SK-MEL-5 (cell line): ENCODE measurements around the gene ZNF813. TPM values are rescaled to one million over a fixed set of nuclear protein-coding genes. Genes with fewer than 3 reads are reported as not detected.
"Not testable (repeated sequence)": the region's sequence is repeated elsewhere in the genome, so short reads cannot be mapped to it uniquely, and the experiment has no call there.

Experiments
- DNase-seq: peaks from one replicate; pipeline ENCODE4 v3.0.0-alpha.2; 2016; ENCODE audit warnings: low read depth, low spot score
- in situ Hi-C: cut with HindIII; loops from 2 replicates; pipeline ENCODE4 v1.10.0; 2016; ENCODE audit warnings: low sequenced_read_pairs, high pct_unique_total_duplicates, low pct_unique_long_range_greater_than_20kb
- total RNA-seq: library from RNA; depleted of rRNA; stranded (reverse); fragments of >200 nt; shearing (Covaris generic); gene quantifications from 2 replicates; pipeline ENCODE4 v1.2.3, GENCODE V29; 2014

Gene ZNF813
- total RNA-seq, 1 experiment from 2014 or later = 3.9 TPM

- DNase-seq = no peak
- in situ Hi-C loops = no loop called here
These were observed 43.8 kb downstream of the ZNF813 start for GRCh38 chr19:53511357-53511756.

GRCh38 chr19:53511933-53512374, 44.4 kb downstream of the ZNF813 start:
- peak; percentile 66 for DNase-seq
- in situ Hi-C loops = no loop called here

- DNase-seq, in situ Hi-C loops: not testable (repeated sequence)
These were observed 47.5 kb downstream of the ZNF813 start for GRCh38 chr19:53515047-53515446.

GRCh38 chr19:53517114-53517741, 49.7 kb downstream of the ZNF813 start:
- in situ Hi-C loops = no loop called here
- DNase-seq = no peak

- DNase-seq = no peak
- in situ Hi-C loops = no loop called here
These were observed 50.6 kb downstream of the ZNF813 start for GRCh38 chr19:53518121-53518520.

- in situ Hi-C loops = no loop called here
These were observed 51.2 kb downstream of the ZNF813 start for GRCh38 chr19:53518716-53519115.

GRCh38 chr19:53519446-53519845, 51.9 kb downstream of the ZNF813 start:
- DNase-seq = peak; percentile 6
- in situ Hi-C loops = no loop called here

More at GRCh38 chr19:53518716-53519115, 51.2 kb downstream of the ZNF813 start:
- no peak for DNase-seq

- in situ Hi-C loops = no loop called here
- no peak for DNase-seq
These were observed 52.6 kb downstream of the ZNF813 start for GRCh38 chr19:53520163-53520546.

GRCh38 chr19:53520547-53521372, 53.2 kb downstream of the ZNF813 start:
- in situ Hi-C loops = no loop called here
- DNase-seq = peak; percentile 98

GRCh38 chr19:53521373-53522202, 54.1 kb downstream of the ZNF813 start:
- no peak for DNase-seq
- in situ Hi-C loops = no loop called here

GRCh38 chr19:53525922-53526321, 58.4 kb downstream of the ZNF813 start:
- in situ Hi-C loops = no loop called here
- no peak for DNase-seq

GRCh38 chr19:53530622-53531021, 63.1 kb downstream of the ZNF813 start:
- in situ Hi-C loops = no loop called here
- DNase-seq = no peak

GRCh38 chr19:53531457-53531856, 63.9 kb downstream of the ZNF813 start:
- DNase-seq = no peak
- in situ Hi-C loops = no loop called here

- no peak for DNase-seq
- in situ Hi-C loops = no loop called here
These were observed 64.8 kb downstream of the ZNF813 start for GRCh38 chr19:53532362-53532761.

GRCh38 chr19:53536225-53536548, 68.7 kb downstream of the ZNF813 start:
- no peak for DNase-seq
- in situ Hi-C loops = no loop called here

- in situ Hi-C loops = no loop called here
These were observed 69.6 kb downstream of the ZNF813 start for GRCh38 chr19:53537121-53537520.

GRCh38 chr19:53537521-53538377, 70.2 kb downstream of the ZNF813 start, which contains the start of gene ZNF331:
ZNF331 (plus strand) TSS chr19:53538145; CDS start chr19:53569377, 31,232 bp downstream.
- in situ Hi-C loops = no loop called here
- peak; percentile 52 for DNase-seq

More at GRCh38 chr19:53537121-53537520, 69.6 kb downstream of the ZNF813 start:
- no peak for DNase-seq
